ENCODE results near the gene STX18. TPM values are rescaled to one million over a fixed set of nuclear protein-coding genes. Genes with fewer than 3 reads are reported as not detected.

The STX18 gene
- total RNA-seq, 6 experiments from 2014 or later: 11.7 to 18.4 (median 15.8) TPM

- Histone ChIP-seq H3K27ac (no peak overlapping the region), H3K9me3 (no peaks in the 10 kb centered on the region), H3K36me3 (peaks cover 0 to 41% (median 9%) of the 10 kb centered on the region in 4 donors), H3K4me3 (no peak overlapping the region), H3K27me3 (no peaks in the 10 kb centered on the region), H3K4me1 (peaks cover 0 to 22% (median 7%) of the 10 kb centered on the region in 4 donors)
- DNase-seq: no peak
- 95% methylated on average over 5 of the region's 5 CpGs for WGBS (ENCODE audit: insufficient coverage, low coverage, low lambda C conversion rate, missing lambda C conversion rate)
- no peak for ATAC-seq
- TF ChIP-seq POLR2A (IDR thresholded peaks at IDR 0.05): no peak
- TF ChIP-seq, protein P1, sequence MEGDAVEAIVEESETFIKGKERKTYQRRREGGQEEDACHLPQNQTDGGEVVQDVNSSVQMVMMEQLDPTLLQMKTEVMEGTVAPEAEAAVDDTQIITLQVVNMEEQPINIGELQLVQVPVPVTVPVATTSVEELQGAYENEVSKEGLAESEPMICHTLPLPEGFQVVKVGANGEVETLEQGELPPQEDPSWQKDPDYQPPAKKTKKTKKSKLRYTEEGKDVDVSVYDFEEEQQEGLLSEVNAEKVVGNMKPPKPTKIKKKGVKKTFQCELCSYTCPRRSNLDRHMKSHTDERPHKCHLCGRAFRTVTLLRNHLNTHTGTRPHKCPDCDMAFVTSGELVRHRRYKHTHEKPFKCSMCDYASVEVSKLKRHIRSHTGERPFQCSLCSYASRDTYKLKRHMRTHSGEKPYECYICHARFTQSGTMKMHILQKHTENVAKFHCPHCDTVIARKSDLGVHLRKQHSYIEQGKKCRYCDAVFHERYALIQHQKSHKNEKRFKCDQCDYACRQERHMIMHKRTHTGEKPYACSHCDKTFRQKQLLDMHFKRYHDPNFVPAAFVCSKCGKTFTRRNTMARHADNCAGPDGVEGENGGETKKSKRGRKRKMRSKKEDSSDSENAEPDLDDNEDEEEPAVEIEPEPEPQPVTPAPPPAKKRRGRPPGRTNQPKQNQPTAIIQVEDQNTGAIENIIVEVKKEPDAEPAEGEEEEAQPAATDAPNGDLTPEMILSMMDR (IDR thresholded peaks at IDR 0.05): no peak
- intact Hi-C loops (cut with DNase I): no loop called here
These were observed 83.9 kb downstream of the STX18 start for GRCh38 chr4:4457803-4458553.

DNA sequence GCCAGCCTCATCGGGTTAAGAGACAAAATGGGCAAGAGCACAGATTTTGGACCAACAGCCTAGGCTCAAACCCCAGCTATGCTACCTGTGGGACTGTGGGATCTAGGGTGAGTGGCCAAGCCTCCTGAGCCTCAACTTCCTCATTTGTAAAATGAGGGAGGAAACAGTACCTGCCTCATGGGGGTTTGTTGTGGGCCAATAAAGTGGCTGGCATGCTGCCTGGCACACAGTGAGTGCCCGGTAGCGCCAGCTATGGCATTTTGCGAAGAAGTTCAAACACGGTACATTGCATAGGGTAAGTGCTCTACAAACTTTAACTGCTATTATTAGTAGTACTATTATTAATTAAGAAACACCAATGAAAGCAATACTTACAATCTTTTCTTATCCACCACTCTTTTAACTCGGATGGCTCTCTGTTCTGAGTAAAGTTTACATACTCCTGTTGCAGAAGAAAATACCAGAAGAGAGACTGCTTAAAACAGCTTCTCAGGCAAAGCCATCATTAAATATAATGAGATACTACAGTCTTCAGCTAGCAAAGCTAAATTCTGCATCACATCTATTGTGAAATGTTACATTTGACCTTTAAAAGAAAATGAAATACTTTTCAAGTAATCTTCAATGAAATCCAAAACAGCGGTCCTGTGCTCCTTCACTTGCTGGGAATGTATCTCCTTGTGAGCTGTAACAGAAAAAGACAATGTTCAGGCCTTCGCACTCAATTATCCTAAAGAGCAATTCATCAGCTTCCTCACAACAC, 84.9 kb downstream of the STX18 start:
- ATAC-seq: no peak

GRCh38 chr4:4456351-4456750, 85.5 kb downstream of the STX18 start:
- H3K27ac ChIP-seq: no peak overlapping the region
- H3K27me3 ChIP-seq: no peaks in the 10 kb centered on the region
- H3K4me1 ChIP-seq: peaks cover 0 to 6% (median 2%) of the 10 kb centered on the region in 4 donors
- no peak for TF ChIP-seq POLR2A (IDR thresholded peaks at IDR 0.05)
- TF ChIP-seq, protein P1 (IDR thresholded peaks at IDR 0.05): no peak
- DNase-seq (no peak), ATAC-seq (no peak)
- peaks cover 0 to 47% (median 9%) of the 10 kb centered on the region in 4 donors for H3K36me3 ChIP-seq
- H3K9me3 ChIP-seq: no peaks in the 10 kb centered on the region
- intact Hi-C loops (cut with DNase I): no loop called here
- H3K4me3 ChIP-seq: no peak overlapping the region
- 90% methylated on average over 5 of the region's 7 CpGs for WGBS (ENCODE audit: insufficient coverage, low coverage, low lambda C conversion rate, missing lambda C conversion rate)

More for the DNA sequence above, 84.9 kb downstream of the STX18 start:
- intact Hi-C loops (cut with DNase I): no loop called here
- Histone ChIP-seq H3K4me1 (peaks cover 0 to 12% (median 4%) of the 10 kb centered on the region in 4 donors), H3K9me3 (no peaks in the 10 kb centered on the region), H3K4me3 (no peak overlapping the region), H3K27me3 (no peaks in the 10 kb centered on the region), H3K36me3 (peaks cover 0 to 47% (median 9%) of the 10 kb centered on the region in 4 donors), H3K27ac (no peak overlapping the region)
- DNase-seq: no peak
- TF ChIP-seq, protein P1 (IDR thresholded peaks at IDR 0.05): no peak
- TF ChIP-seq POLR2A (IDR thresholded peaks at IDR 0.05): no peak
- 95% methylated on average over 8 of the region's 8 CpGs for WGBS (ENCODE audit: insufficient coverage, low coverage, low lambda C conversion rate, missing lambda C conversion rate)

GRCh38 chr4:4455210-4455865, 86.5 kb downstream of the STX18 start:
- no CpG with 5 or more reads among the region's 5 CpGs for WGBS (ENCODE audit: insufficient coverage, low coverage, low lambda C conversion rate, missing lambda C conversion rate)
- no peaks in the 10 kb centered on the region for H3K27me3 ChIP-seq
- H3K27ac ChIP-seq: no peak overlapping the region
- intact Hi-C loops (cut with DNase I): no loop called here
- no peak for DNase-seq
- no peaks in the 10 kb centered on the region for H3K4me1 ChIP-seq
- ATAC-seq: no peak
- peaks cover 0 to 47% (median 9%) of the 10 kb centered on the region in 4 donors for H3K36me3 ChIP-seq
- TF ChIP-seq, protein P1 (IDR thresholded peaks at IDR 0.05): no peak
- H3K9me3 ChIP-seq: no peaks in the 10 kb centered on the region
- H3K4me3 ChIP-seq: no peak overlapping the region

Data from right lobe of liver (tissue), 6 donors.